Lung (tissue), 12 donors: Measurements from ENCODE around the gene MRO. TPM values are rescaled to one million over a fixed set of nuclear protein-coding genes. Genes with fewer than 3 reads are reported as not detected.
"Not testable (repeated sequence)": the region's sequence is repeated elsewhere in the genome, so short reads cannot be mapped to it uniquely, and the experiment has no call there.

Experiments used
- ATAC-seq: fragments of 200-7000 bp; cut with Tn5 transposase; one replicate; pipeline ENCODE4 v1.9.1; 2020; ENCODE audit warnings: moderate number of reproducible peaks; ENCODE audit not compliant: insufficient read depth, low FRiP score
- DNase-seq, 3 donors: peaks; one replicate each; pipeline ENCODE4 v3.0.0-alpha.2; 2013 to 2017
- H3K27ac ChIP-seq, 2 donors: one replicate each; pipeline ENCODE4 v1.5.1; 2013; ENCODE audit warnings: mild to moderate bottlenecking in 2 of 2, moderate library complexity in 2 of 2, control low read depth in 1 of 2, inconsistent platforms in 1 of 2, low read depth in 1 of 2, low read length in 1 of 2
- H3K27me3 ChIP-seq, 3 donors: one replicate each; pipeline ENCODE4 v1.5.1; 2013; ENCODE audit warnings: low read length in 2 of 3; ENCODE audit not compliant: control insufficient read depth in 3 of 3, insufficient read depth in 3 of 3
- H3K36me3 ChIP-seq, 4 donors: one replicate each; pipeline ENCODE4 v1.5.1; 2013; ENCODE audit warnings: low read length in 4 of 4, mild to moderate bottlenecking in 1 of 4, moderate library complexity in 1 of 4; ENCODE audit not compliant: control insufficient read depth in 4 of 4, insufficient read depth in 4 of 4
- H3K4me1 ChIP-seq, 5 donors: one replicate each; pipeline ENCODE4 v1.5.1; 2013; ENCODE audit warnings: low read length in 5 of 5, mild to moderate bottlenecking in 2 of 5, moderate library complexity in 1 of 5; ENCODE audit not compliant: control insufficient read depth in 5 of 5, insufficient read depth in 5 of 5
- H3K4me3 ChIP-seq: one replicate; pipeline ENCODE4 v1.5.1; 2013; ENCODE audit warnings: mild to moderate bottlenecking, control low read depth, moderate library complexity
- H3K9ac ChIP-seq, 2 donors: one replicate each; pipeline ENCODE4 v1.5.1; 2013; ENCODE audit warnings: low read length in 2 of 2, control low read depth in 1 of 2; ENCODE audit not compliant: insufficient read depth in 1 of 2
- H3K9me3 ChIP-seq, 4 donors: one replicate each; pipeline ENCODE4 v1.5.1; 2013; ENCODE audit warnings: low read length in 3 of 4, mild to moderate bottlenecking in 1 of 4, moderate library complexity in 1 of 4; ENCODE audit not compliant: control insufficient read depth in 4 of 4, insufficient read depth in 3 of 4
- CTCF ChIP-seq: IDR thresholded peaks from 2 replicates; pipeline ENCODE4 v1.5.1; 2012; ENCODE audit warnings: mild to moderate bottlenecking; ENCODE audit errors: control extremely low read depth, extremely low read depth
- WGBS, 2 donors: extraction: QIAGEN DNeasy Blood & Tissue Kit; methylation state at CpG; one replicate each; pipeline ENCODE4 v1.1.7; 2013; 5-methylcytosine and 5-hydroxymethylcytosine counted together
- polyA plus RNA-seq, 2 donors: library from polyadenylated mRNA; stranded (reverse); fragments of 200-250 nt; gene quantifications; one replicate each; pipeline ENCODE4 v1.2.1, GENCODE V29; 2013
- total RNA-seq, 2 donors: library from RNA; depleted of rRNA in 1 of 2; stranded (reverse); fragments of >200 nt in 1 of 2; gene quantifications; one replicate each; pipeline ENCODE4 v1.2.1, GENCODE V29; 2014 to 2021
- donor health status: control.
- donor health status: control.
- donor health status: Bipolar disorder and iron deficiency.
- donor health status: healthy.
- donor health status: DM: yes; HTN: yes; CAD: no.

MRO gene
- total and polyA plus RNA-seq, 4 donors, result 0.05 to 0.71 (median 0.22) TPM

GRCh38 chr18:50842846-50843245, 23.0 kb upstream of the MRO start:
- no peak overlapping the region for H3K9ac ChIP-seq
- no peak for TF ChIP-seq CTCF
- no peak overlapping the region for H3K27ac ChIP-seq
- H3K9me3 ChIP-seq, result no peaks in the 10 kb centered on the region
- ATAC-seq, result no peak
- 0 to 32% methylated on average over 1 of the region's 1 CpG for WGBS, 2 donors
- H3K4me1 ChIP-seq, result peaks cover 0 to 4% (median 0%) of the 10 kb centered on the region in 5 donors
- no peak overlapping the region for H3K4me3 ChIP-seq
- no peaks in the 10 kb centered on the region for H3K27me3 ChIP-seq
- DNase-seq, result no peak
- no peaks in the 10 kb centered on the region for H3K36me3 ChIP-seq

- H3K36me3 ChIP-seq, result no peaks in the 10 kb centered on the region
- no peak overlapping the region for H3K4me3 ChIP-seq
- H3K9ac ChIP-seq, result no peak overlapping the region
- no peak for TF ChIP-seq CTCF
- H3K27ac ChIP-seq, result no peak overlapping the region
- H3K9me3 ChIP-seq, result no peaks in the 10 kb centered on the region
- no peaks in the 10 kb centered on the region for H3K27me3 ChIP-seq
- no peaks in the 10 kb centered on the region for H3K4me1 ChIP-seq
- no peak for DNase-seq
- no peak for ATAC-seq
- WGBS, 2 donors, result 61 to 84% methylated on average over 3 of the region's 3 CpGs
Observed at GRCh38 chr18:50839996-50840395, 20.2 kb upstream of the MRO start.

GRCh38 chr18:50839341-50839740, 19.5 kb upstream of the MRO start:
- H3K9me3 ChIP-seq, result no peaks in the 10 kb centered on the region
- 83 to 93% methylated on average over 2 of the region's 2 CpGs for WGBS, 2 donors
- ATAC-seq (no peak), DNase-seq (no peak)
- no peaks in the 10 kb centered on the region for H3K4me1 ChIP-seq
- H3K9ac ChIP-seq, result no peak overlapping the region
- TF ChIP-seq CTCF, result no peak
- H3K27me3 ChIP-seq, result no peaks in the 10 kb centered on the region
- no peak overlapping the region for H3K27ac ChIP-seq
- H3K4me3 ChIP-seq, result no peak overlapping the region
- no peaks in the 10 kb centered on the region for H3K36me3 ChIP-seq

GRCh38 chr18:50836521-50836957, 16.7 kb upstream of the MRO start:
- H3K27ac ChIP-seq, result no peak overlapping the region
- no peak overlapping the region for H3K9ac ChIP-seq
- TF ChIP-seq CTCF, result no peak
- H3K4me1 ChIP-seq, result no peaks in the 10 kb centered on the region
- H3K9me3 ChIP-seq, result no peaks in the 10 kb centered on the region
- ATAC-seq, result peak; percentile 73
- H3K4me3 ChIP-seq, result no peak overlapping the region
- DNase-seq, result peak in 2 of 3 donors; percentile 21 to 40
- H3K27me3 ChIP-seq, result no peaks in the 10 kb centered on the region
- no peaks in the 10 kb centered on the region for H3K36me3 ChIP-seq
- WGBS, 2 donors, result 18 to 35% methylated on average over 2 of the region's 2 CpGs

GRCh38 chr18:50833496-50833895, 13.7 kb upstream of the MRO start:
- not testable (repeated sequence) for ATAC-seq, H3K4me1 ChIP-seq, H3K27ac ChIP-seq, H3K4me3 ChIP-seq, H3K36me3 ChIP-seq, H3K27me3 ChIP-seq, H3K9me3 ChIP-seq, H3K9ac ChIP-seq, DNase-seq
- 96 to 98% methylated on average over 7 of the region's 7 CpGs for WGBS, 2 donors
